Astrocyte (in vitro differentiated cells and primary cell): ENCODE results near the gene NOB1. TPM values are rescaled to one million over a fixed set of nuclear protein-coding genes. Genes with fewer than 3 reads are reported as not detected.
A peak's percentile ranks its signal among the peaks of the same experiment; 100 is the strongest.

ENCODE experiments used
- DNase-seq: peaks from one replicate; pipeline ENCODE4 v3.0.0-alpha.2; 2010; ENCODE audit warnings: low read depth
- FAIRE-seq: peaks from 2 replicates; lab custom pipeline; 2011; peaks lifted over from hg19 to GRCh38; lab: Jason Lieb, UNC
- H2AFZ ChIP-seq: 2 replicates; pipeline ENCODE4 v1.6.0; 2012; ENCODE audit warnings: low read depth, low read length, inconsistent platforms
- H3K27ac ChIP-seq: 2 replicates; pipeline ENCODE4 v1.5.1; 2011; ENCODE audit warnings: low read depth, low read length, inconsistent platforms
- H3K27me3 ChIP-seq: 2 replicates; pipeline ENCODE4 v1.6.0; 2011; ENCODE audit warnings: low read length, inconsistent platforms; ENCODE audit not compliant: insufficient read depth
- H3K36me3 ChIP-seq: 2 replicates; pipeline ENCODE4 v1.5.1; 2011; ENCODE audit warnings: low read length, inconsistent platforms; ENCODE audit not compliant: insufficient read depth
- H3K4me1 ChIP-seq: 2 replicates; pipeline ENCODE4 v1.5.1; 2011; ENCODE audit warnings: low read length, inconsistent platforms; ENCODE audit not compliant: insufficient read depth
- H3K4me2 ChIP-seq: 2 replicates; pipeline ENCODE4 v1.6.0; 2012; ENCODE audit warnings: low read length, inconsistent platforms
- H3K4me3 ChIP-seq: 2 replicates; pipeline ENCODE4 v1.5.1; 2011; ENCODE audit warnings: low read depth, mild to moderate bottlenecking, low read length, inconsistent platforms; ENCODE audit not compliant: insufficient read depth
- H3K79me2 ChIP-seq: 2 replicates; pipeline ENCODE4 v1.6.0; 2012; ENCODE audit warnings: mild to moderate bottlenecking, low read length, inconsistent platforms; ENCODE audit not compliant: insufficient read depth
- H3K9ac ChIP-seq: 2 replicates; pipeline ENCODE4 v1.6.0; 2012; ENCODE audit warnings: mild to moderate bottlenecking, low read length, inconsistent platforms
- H3K9me3 ChIP-seq: 2 replicates; pipeline ENCODE4 v1.5.1; 2012; ENCODE audit warnings: low read depth, mild to moderate bottlenecking, low read length, inconsistent platforms; ENCODE audit not compliant: insufficient read depth
- H4K20me1 ChIP-seq: 2 replicates; pipeline ENCODE4 v1.6.0; 2012; ENCODE audit warnings: low read length, inconsistent platforms; ENCODE audit not compliant: insufficient read depth
- H3K27ac Mint-ChIP-seq: one replicate; pipeline ENCODE4 v1.8.0; 2021; ENCODE audit warnings: mild to moderate bottlenecking, mixed read lengths; ENCODE audit not compliant: unreplicated experiment
- H3K27me3 Mint-ChIP-seq: one replicate; pipeline ENCODE4 v1.8.0; 2021; ENCODE audit warnings: low read depth, mixed read lengths; ENCODE audit not compliant: unreplicated experiment
- H3K36me3 Mint-ChIP-seq: one replicate; pipeline ENCODE4 v1.8.0; 2021; ENCODE audit warnings: low read depth, mixed read lengths; ENCODE audit not compliant: unreplicated experiment
- H3K4me1 Mint-ChIP-seq: one replicate; pipeline ENCODE4 v1.8.0; 2021; ENCODE audit warnings: low read depth, mixed read lengths; ENCODE audit not compliant: unreplicated experiment
- H3K4me3 Mint-ChIP-seq: one replicate; pipeline ENCODE4 v1.8.0; 2021; ENCODE audit warnings: mild to moderate bottlenecking, moderate library complexity, mixed read lengths; ENCODE audit not compliant: unreplicated experiment
- H3K9me3 Mint-ChIP-seq: one replicate; pipeline ENCODE4 v1.8.0; 2021; ENCODE audit warnings: mild to moderate bottlenecking, mixed read lengths; ENCODE audit not compliant: unreplicated experiment
- EZH2 ChIP-seq: IDR thresholded peaks from 2 replicates; pipeline ENCODE4 v1.6.1; 2012; ENCODE audit warnings: mild to moderate bottlenecking, low read length, inconsistent platforms; ENCODE audit not compliant: insufficient read depth
- total RNA-seq: library from RNA; stranded (reverse); gene quantifications from 2 replicates; pipeline ENCODE4 v1.2.1, GENCODE V29; 2021
- TF ChIP-seq, protein P1 (sequence below): IDR thresholded peaks from 2 replicates; pipeline ENCODE4 v1.5.1; 2011; ENCODE audit warnings: low read depth, mild to moderate bottlenecking, inconsistent platforms, low read length, moderate library complexity; ENCODE audit not compliant: insufficient read depth

NOB1 gene
- total RNA-seq, 1 donor from 2014 or later = 46.0 TPM

DNA sequence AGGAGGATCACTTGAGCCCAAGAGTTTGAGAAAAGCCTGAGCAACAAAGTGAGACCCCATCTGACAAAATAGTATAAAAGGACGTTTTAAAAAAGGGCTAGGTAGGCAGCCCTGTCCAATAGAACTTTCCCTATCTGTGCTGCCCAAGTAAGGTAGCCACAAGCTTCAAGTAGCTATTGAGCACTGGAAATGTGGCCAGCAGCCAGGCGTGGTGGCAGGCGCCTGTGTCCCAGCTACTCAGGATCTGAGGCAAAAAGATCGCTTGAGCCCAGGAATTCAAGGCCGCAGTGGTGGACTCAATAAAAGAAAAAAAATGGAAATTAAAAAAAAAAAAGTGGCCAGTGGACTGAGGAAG is 26.8 kb downstream of the NOB1 start:
- Mint-ChIP-seq H3K27ac (peak overlapping the region; percentile 89), H3K4me3 (peak overlapping the region; percentile 69), H3K9me3 (no peaks in the 10 kb centered on the region), H3K27me3 (no peaks in the 10 kb centered on the region), H3K4me1 (peaks cover 11% of the 10 kb centered on the region), H3K36me3 (peaks cover 5% of the 10 kb centered on the region)
- no peak overlapping the region for H3K4me3 ChIP-seq
- H3K79me2 ChIP-seq = peaks cover 34% of the 10 kb centered on the region
- H3K4me2 ChIP-seq = peak overlapping the region; percentile 84
- no peaks in the 10 kb centered on the region for H3K36me3 ChIP-seq
- no peak for FAIRE-seq
- H3K9ac ChIP-seq = no peak overlapping the region
- no peaks in the 10 kb centered on the region for H4K20me1 ChIP-seq
- DNase-seq = no peak
- H3K4me1 ChIP-seq = peaks cover 19% of the 10 kb centered on the region
- H3K9me3 ChIP-seq = no peaks in the 10 kb centered on the region
- TF ChIP-seq EZH2 = no peak
- TF ChIP-seq, protein P1, sequence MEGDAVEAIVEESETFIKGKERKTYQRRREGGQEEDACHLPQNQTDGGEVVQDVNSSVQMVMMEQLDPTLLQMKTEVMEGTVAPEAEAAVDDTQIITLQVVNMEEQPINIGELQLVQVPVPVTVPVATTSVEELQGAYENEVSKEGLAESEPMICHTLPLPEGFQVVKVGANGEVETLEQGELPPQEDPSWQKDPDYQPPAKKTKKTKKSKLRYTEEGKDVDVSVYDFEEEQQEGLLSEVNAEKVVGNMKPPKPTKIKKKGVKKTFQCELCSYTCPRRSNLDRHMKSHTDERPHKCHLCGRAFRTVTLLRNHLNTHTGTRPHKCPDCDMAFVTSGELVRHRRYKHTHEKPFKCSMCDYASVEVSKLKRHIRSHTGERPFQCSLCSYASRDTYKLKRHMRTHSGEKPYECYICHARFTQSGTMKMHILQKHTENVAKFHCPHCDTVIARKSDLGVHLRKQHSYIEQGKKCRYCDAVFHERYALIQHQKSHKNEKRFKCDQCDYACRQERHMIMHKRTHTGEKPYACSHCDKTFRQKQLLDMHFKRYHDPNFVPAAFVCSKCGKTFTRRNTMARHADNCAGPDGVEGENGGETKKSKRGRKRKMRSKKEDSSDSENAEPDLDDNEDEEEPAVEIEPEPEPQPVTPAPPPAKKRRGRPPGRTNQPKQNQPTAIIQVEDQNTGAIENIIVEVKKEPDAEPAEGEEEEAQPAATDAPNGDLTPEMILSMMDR = no peak
- H3K27me3 ChIP-seq = no peaks in the 10 kb centered on the region
- H3K27ac ChIP-seq = no peak overlapping the region
- no peak overlapping the region for H2AFZ ChIP-seq

GRCh38 chr16:69726313-69727060 is 28.2 kb downstream of the NOB1 start, which contains the start of gene NQO1:
Gene NQO1 (minus strand): TSS chr16:69726560. CDS start chr16:69726439, 121 bp downstream.
- H3K27ac Mint-ChIP-seq = peak within 1 kb of the TSS; percentile 98

More at GRCh38 chr16:69726313-69727060, 28.2 kb downstream of the NOB1 start, which contains the start of gene NQO1:
- Histone ChIP-seq H3K4me1 (peaks cover 19% of the 10 kb centered on the region), H3K4me2 (peak within 1 kb of the TSS; percentile 84), H3K79me2 (peaks cover 40% of the 10 kb centered on the region), H3K4me3 (peak within 1 kb of the TSS; percentile 90), H3K9ac (peak within 1 kb of the TSS; percentile 82), H3K27ac (peak within 1 kb of the TSS; percentile 85), H3K36me3 (peaks cover 2% of the 10 kb centered on the region), H3K9me3 (no peaks in the 10 kb centered on the region), H3K27me3 (no peaks in the 10 kb centered on the region), H2AFZ (peak within 1 kb of the TSS; percentile 54), H4K20me1 (no peaks in the 10 kb centered on the region)
- Mint-ChIP-seq H3K4me1 (peaks cover 11% of the 10 kb centered on the region), H3K4me3 (peak within 1 kb of the TSS; percentile 85), H3K27me3 (no peaks in the 10 kb centered on the region), H3K9me3 (no peaks in the 10 kb centered on the region), H3K36me3 (peaks cover 3% of the 10 kb centered on the region)
- DNase-seq = peak; percentile 95
- FAIRE-seq = no peak
- TF ChIP-seq, protein P1 = no peak
- no peak for TF ChIP-seq EZH2
